Mesangial cell (primary cell): ENCODE data around the gene SMURF1. TPM values are rescaled to one million over a fixed set of nuclear protein-coding genes. Genes with fewer than 3 reads are reported as not detected.

Experiments used
- total RNA-seq: library from RNA; depleted of rRNA; stranded (reverse); fragments of >200 nt; gene quantifications from 2 replicates; pipeline ENCODE4 v1.2.3, GENCODE V29; 2015

Gene SMURF1
- 17.6 and 21.8 TPM in 2 replicates for total RNA-seq

GRCh38 chr7:99143853-99144672, at the start of gene SMURF1:
Gene SMURF1, minus strand, starts transcription at chr7:99144108. Its CDS starts 328 bp downstream, at chr7:99143780.

Other genes starting within 250 kb of the SMURF1 start
- gene KPNA7, start 64.0 kb upstream of the SMURF1 start, total RNA-seq = not detected in 2 replicates
- gene MYH16, start 128.7 kb upstream of the SMURF1 start, total RNA-seq = 1.1 TPM in 1 of 2 replicates, not detected in the other
- 147 and 185 TPM in 2 replicates for gene ARPC1A, start 181.8 kb upstream of the SMURF1 start, total RNA-seq
- gene ARPC1B, start 230.6 kb upstream of the SMURF1 start, total RNA-seq = 348 and 395 TPM in 2 replicates